Neural progenitor cell (in vitro differentiated cells): Measurements from ENCODE around the gene RUFY4. TPM values are rescaled to one million over a fixed set of nuclear protein-coding genes. Genes with fewer than 3 reads are reported as not detected.

ENCODE experiments used
- DNase-seq: peaks from one replicate; pipeline ENCODE4 v3.0.0-alpha.2; 2016; ENCODE audit warnings: low spot score
- H2AFZ ChIP-seq: fragments of 200-600 bp; sonication (generic); replicated peaks from 2 replicates; pipeline ENCODE4 v1.6.1; 2016; ENCODE audit warnings: antibody characterized with exemption
- H3F3A ChIP-seq: fragments of 200-600 bp; sonication (generic); 2 replicates; pipeline ENCODE4 v1.6.1; 2016; ENCODE audit warnings: antibody characterized with exemption, low read depth
- H3K27ac ChIP-seq: fragments of 200-600 bp; sonication (generic); 2 replicates; pipeline ENCODE4 v1.5.1; 2016; ENCODE audit warnings: mild to moderate bottlenecking
- H3K27me3 ChIP-seq: fragments of 200-600 bp; sonication (generic); 2 replicates; pipeline ENCODE4 v1.6.1; 2016; ENCODE audit warnings: mild to moderate bottlenecking, moderate library complexity
- H3K36me3 ChIP-seq: fragments of 200-600 bp; sonication (generic); 2 replicates; pipeline ENCODE4 v1.5.1; 2016
- H3K4me1 ChIP-seq: fragments of 200-600 bp; sonication (generic); 2 replicates; pipeline ENCODE4 v1.6.1; 2016; ENCODE audit warnings: mixed run types
- H3K4me2 ChIP-seq: fragments of 200-600 bp; sonication (generic); 2 replicates; pipeline ENCODE4 v1.6.1; 2016
- H3K4me3 ChIP-seq: fragments of 200-600 bp; sonication (generic); 2 replicates; pipeline ENCODE4 v1.5.1; 2016
- H3K79me2 ChIP-seq: fragments of 200-600 bp; sonication (generic); 2 replicates; pipeline ENCODE4 v1.6.1; 2016; ENCODE audit warnings: low read depth
- H3K9ac ChIP-seq: fragments of 200-600 bp; sonication (generic); 2 replicates; pipeline ENCODE4 v1.6.1; 2016
- H3K9me3 ChIP-seq: fragments of 200-600 bp; sonication (generic); 2 replicates; pipeline ENCODE4 v1.5.1; 2016; ENCODE audit warnings: low read depth
- H4K20me1 ChIP-seq: fragments of 200-600 bp; sonication (generic); 2 replicates; pipeline ENCODE4 v1.6.1; 2016; ENCODE audit warnings: low read depth
- H3K27ac Mint-ChIP-seq: 3 replicates; pipeline ENCODE4 v1.8.0; 2021; ENCODE audit warnings: mixed read lengths
- H3K27me3 Mint-ChIP-seq: 2 replicates; pipeline ENCODE4 v1.8.0; 2022; ENCODE audit warnings: low read depth, mild to moderate bottlenecking, inconsistent platforms, moderate library complexity, mixed read lengths; ENCODE audit not compliant: insufficient read depth
- H3K36me3 Mint-ChIP-seq: 3 replicates; pipeline ENCODE4 v1.8.0; 2021; ENCODE audit warnings: mixed read lengths
- H3K4me1 Mint-ChIP-seq: 3 replicates; pipeline ENCODE4 v1.8.0; 2021; ENCODE audit warnings: mixed read lengths
- H3K4me3 Mint-ChIP-seq: 3 replicates; pipeline ENCODE4 v1.8.0; 2021; ENCODE audit warnings: mild to moderate bottlenecking, moderate library complexity, mixed read lengths
- H3K9me3 Mint-ChIP-seq: 3 replicates; pipeline ENCODE4 v1.8.0; 2020; ENCODE audit warnings: mixed read lengths
- EZH2 ChIP-seq: fragments of 200-600 bp; sonication (generic); IDR thresholded peaks from 2 replicates; pipeline ENCODE4 v1.6.1; 2017; ENCODE audit warnings: antibody characterized with exemption, mild to moderate bottlenecking, moderate library complexity
- EZH2phosphoT487 ChIP-seq: fragments of 200-600 bp; sonication (generic); IDR thresholded peaks from 2 replicates; pipeline ENCODE4 v1.6.1; 2017; ENCODE audit warnings: antibody characterized with exemption
- total RNA-seq: library from RNA; depleted of rRNA; stranded (reverse); fragments of >200 nt; gene quantifications from 2 replicates; pipeline ENCODE4 v1.2.3, GENCODE V29; 2015; ENCODE audit warnings: low replicate concordance
- TF ChIP-seq, protein P1 (sequence below): fragments of 200-600 bp; sonication (generic); IDR thresholded peaks from 2 replicates; pipeline ENCODE4 v1.5.1; 2017; ENCODE audit warnings: antibody characterized with exemption, mild to moderate bottlenecking

Gene RUFY4
- total RNA-seq, 1 donor from 2014 or later, result not detected

DNA sequence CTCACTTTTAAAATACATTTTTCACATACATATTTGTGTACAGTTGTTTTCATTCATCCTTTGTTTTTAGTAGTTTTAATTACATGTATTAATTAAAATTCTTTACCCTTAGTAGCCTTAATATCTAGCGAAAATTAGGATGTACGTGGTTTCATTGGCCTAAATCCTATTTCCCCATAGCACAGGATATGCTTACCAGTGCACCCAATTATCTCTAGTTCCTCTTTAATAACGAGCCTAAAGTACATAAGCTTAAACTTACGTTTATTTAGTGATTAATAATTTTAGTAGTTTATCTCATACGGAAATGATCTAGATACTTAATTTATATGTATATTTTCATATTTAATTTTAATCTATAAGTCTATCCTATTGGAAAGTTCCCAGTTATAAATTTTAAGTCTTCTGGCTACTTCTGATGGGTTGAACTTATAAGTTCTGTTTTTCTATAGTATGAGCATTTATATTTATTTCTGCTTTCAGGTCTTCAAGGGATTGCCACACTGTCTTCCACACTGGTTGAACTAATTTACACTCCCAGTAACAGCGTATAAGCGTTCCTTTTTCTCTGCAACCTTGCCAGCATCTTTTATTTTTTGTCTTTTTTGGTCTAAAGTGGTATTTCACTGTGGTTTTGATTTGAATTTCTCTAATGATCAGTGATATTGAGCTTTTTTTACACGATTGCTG, 21.4 kb upstream of the RUFY4 start:
- no peak overlapping the region for H3K4me2 ChIP-seq
- H3K9me3 Mint-ChIP-seq, result peaks cover 6% of the 10 kb centered on the region
- H3K27ac Mint-ChIP-seq, result no peak overlapping the region
- no peaks in the 10 kb centered on the region for H3K36me3 Mint-ChIP-seq
- no peak for DNase-seq
- H3K4me1 Mint-ChIP-seq, result no peaks in the 10 kb centered on the region
- H3K4me1 ChIP-seq, result no peaks in the 10 kb centered on the region
- TF ChIP-seq, protein P1, sequence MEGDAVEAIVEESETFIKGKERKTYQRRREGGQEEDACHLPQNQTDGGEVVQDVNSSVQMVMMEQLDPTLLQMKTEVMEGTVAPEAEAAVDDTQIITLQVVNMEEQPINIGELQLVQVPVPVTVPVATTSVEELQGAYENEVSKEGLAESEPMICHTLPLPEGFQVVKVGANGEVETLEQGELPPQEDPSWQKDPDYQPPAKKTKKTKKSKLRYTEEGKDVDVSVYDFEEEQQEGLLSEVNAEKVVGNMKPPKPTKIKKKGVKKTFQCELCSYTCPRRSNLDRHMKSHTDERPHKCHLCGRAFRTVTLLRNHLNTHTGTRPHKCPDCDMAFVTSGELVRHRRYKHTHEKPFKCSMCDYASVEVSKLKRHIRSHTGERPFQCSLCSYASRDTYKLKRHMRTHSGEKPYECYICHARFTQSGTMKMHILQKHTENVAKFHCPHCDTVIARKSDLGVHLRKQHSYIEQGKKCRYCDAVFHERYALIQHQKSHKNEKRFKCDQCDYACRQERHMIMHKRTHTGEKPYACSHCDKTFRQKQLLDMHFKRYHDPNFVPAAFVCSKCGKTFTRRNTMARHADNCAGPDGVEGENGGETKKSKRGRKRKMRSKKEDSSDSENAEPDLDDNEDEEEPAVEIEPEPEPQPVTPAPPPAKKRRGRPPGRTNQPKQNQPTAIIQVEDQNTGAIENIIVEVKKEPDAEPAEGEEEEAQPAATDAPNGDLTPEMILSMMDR, result no peak
- TF ChIP-seq EZH2phosphoT487, result no peak
- no peak for TF ChIP-seq EZH2
- peaks cover 5% of the 10 kb centered on the region for H3K27me3 ChIP-seq
- no peak overlapping the region for H3K4me3 ChIP-seq
- no peaks in the 10 kb centered on the region for H3K9me3 ChIP-seq
- H3K4me3 Mint-ChIP-seq, result no peak overlapping the region
- no peaks in the 10 kb centered on the region for H3F3A ChIP-seq
- H3K27me3 Mint-ChIP-seq, result peaks cover 3% of the 10 kb centered on the region
- H4K20me1 ChIP-seq, result no peaks in the 10 kb centered on the region
- no peaks in the 10 kb centered on the region for H3K36me3 ChIP-seq
- no peak overlapping the region for H3K27ac ChIP-seq
- no peak overlapping the region for H2AFZ ChIP-seq
- no peaks in the 10 kb centered on the region for H3K79me2 ChIP-seq
- H3K9ac ChIP-seq, result no peak overlapping the region

GRCh38 chr2:218051903-218052302, 17.1 kb upstream of the RUFY4 start:
- Histone ChIP-seq H2AFZ (no peak overlapping the region), H3K36me3 (no peaks in the 10 kb centered on the region), H3K4me2 (no peak overlapping the region), H3K9me3 (no peaks in the 10 kb centered on the region), H3F3A (no peaks in the 10 kb centered on the region), H3K4me1 (no peaks in the 10 kb centered on the region), H3K27ac (no peak overlapping the region), H3K9ac (no peak overlapping the region), H4K20me1 (no peaks in the 10 kb centered on the region), H3K79me2 (no peaks in the 10 kb centered on the region), H3K4me3 (no peak overlapping the region), H3K27me3 (peaks cover 2% of the 10 kb centered on the region)
- TF ChIP-seq, protein P1, result no peak
- TF ChIP-seq EZH2 (no peak), EZH2phosphoT487 (no peak)
- DNase-seq, result no peak
- no peaks in the 10 kb centered on the region for H3K9me3 Mint-ChIP-seq
- no peak overlapping the region for H3K4me3 Mint-ChIP-seq
- H3K27ac Mint-ChIP-seq, result no peak overlapping the region
- peaks cover 3% of the 10 kb centered on the region for H3K27me3 Mint-ChIP-seq
- H3K36me3 Mint-ChIP-seq, result no peaks in the 10 kb centered on the region
- no peaks in the 10 kb centered on the region for H3K4me1 Mint-ChIP-seq

DNA sequence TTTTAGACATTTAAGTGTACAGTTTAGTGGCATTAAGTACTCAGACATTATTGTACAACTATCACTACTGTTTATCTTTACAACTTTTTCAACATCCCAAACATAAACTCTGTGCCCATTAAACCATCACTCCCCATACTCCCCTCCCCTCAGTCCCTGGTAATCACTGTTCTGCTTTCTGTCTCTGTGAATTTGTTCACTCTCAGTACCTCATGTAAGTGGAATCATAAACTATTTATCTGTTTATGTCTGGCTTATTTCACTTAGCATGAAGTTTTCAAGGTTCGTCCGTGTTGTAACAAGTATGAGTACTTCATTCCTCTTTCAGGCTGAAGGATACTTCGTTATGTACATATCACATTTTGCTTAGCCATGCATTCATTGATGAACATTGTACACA, 9.8 kb upstream of the RUFY4 start:
- Mint-ChIP-seq H3K27ac (no peak overlapping the region), H3K27me3 (peaks cover 9% of the 10 kb centered on the region)
- TF ChIP-seq, protein P1, result no peak
- TF ChIP-seq EZH2phosphoT487, result no peak
- TF ChIP-seq EZH2, result no peak

More for the DNA sequence above, 9.8 kb upstream of the RUFY4 start:
- H2AFZ ChIP-seq, result no peak overlapping the region
- H3K27ac ChIP-seq, result no peak overlapping the region
- no peaks in the 10 kb centered on the region for H3K79me2 ChIP-seq
- H3K27me3 ChIP-seq, result peaks cover 18% of the 10 kb centered on the region
- no peak overlapping the region for H3K9ac ChIP-seq
- no peaks in the 10 kb centered on the region for H3K9me3 ChIP-seq
- H3K4me1 ChIP-seq, result no peaks in the 10 kb centered on the region
- Mint-ChIP-seq H3K4me3 (no peak overlapping the region), H3K36me3 (no peaks in the 10 kb centered on the region), H3K4me1 (no peaks in the 10 kb centered on the region), H3K9me3 (no peaks in the 10 kb centered on the region)
- H3K4me2 ChIP-seq, result no peak overlapping the region
- no peak overlapping the region for H3K4me3 ChIP-seq
- no peaks in the 10 kb centered on the region for H3F3A ChIP-seq
- no peaks in the 10 kb centered on the region for H3K36me3 ChIP-seq
- no peaks in the 10 kb centered on the region for H4K20me1 ChIP-seq
- DNase-seq, result no peak
